CD14-positive monocyte (primary cell): ENCODE results near the gene EMILIN2. TPM values are rescaled to one million over a fixed set of nuclear protein-coding genes. Genes with fewer than 3 reads are reported as not detected.
"Not testable (repeated sequence)": the region's sequence is repeated elsewhere in the genome, so short reads cannot be mapped to it uniquely, and the experiment has no call there.

Experiments
- DNase-seq, 3 donors: peaks; one replicate each; pipeline ENCODE4 v3.0.0-alpha.2; 2011 to 2022
- H2AFZ ChIP-seq: 2 replicates; pipeline ENCODE4 v1.6.0; 2012; ENCODE audit warnings: mild to moderate bottlenecking, low read depth, low read length, inconsistent platforms; ENCODE audit not compliant: insufficient read depth, poor library complexity, severe bottlenecking
- H3K27ac ChIP-seq, 2 donors: 1 replicate in 1 of 2; 2 replicates in 1 of 2; pipeline ENCODE4 v1.5.1; 2012 to 2013; ENCODE audit warnings: low read length in 2 of 2, control low read depth in 1 of 2, inconsistent platforms in 1 of 2, low read depth in 1 of 2, mild to moderate bottlenecking in 1 of 2
- H3K27me3 ChIP-seq, 2 donors: one replicate each; pipeline versions ENCODE4 v1.6.0 to v1.6.1; 2011 to 2013; ENCODE audit warnings: low read length in 2 of 2; ENCODE audit not compliant: control insufficient read depth in 2 of 2, insufficient read depth in 2 of 2
- H3K36me3 ChIP-seq, 2 donors: replicated peaks in 1 of 2; 1 replicate in 1 of 2; 2 replicates in 1 of 2; pipeline versions ENCODE4 v1.5.1 to v1.6.1; 2012 to 2013; ENCODE audit warnings: low read length in 2 of 2, control low read depth in 1 of 2, inconsistent platforms in 1 of 2, mild to moderate bottlenecking in 1 of 2; ENCODE audit not compliant: insufficient read depth in 2 of 2, control insufficient read depth in 1 of 2
- H3K4me1 ChIP-seq, 2 donors: 1 replicate in 1 of 2; 2 replicates in 1 of 2; pipeline versions ENCODE4 v1.5.1 to v1.6.1; 2012 to 2013; ENCODE audit warnings: low read length in 2 of 2, control low read depth in 1 of 2, inconsistent platforms in 1 of 2, mild to moderate bottlenecking in 1 of 2, moderate library complexity in 1 of 2; ENCODE audit not compliant: insufficient read depth in 2 of 2, control insufficient read depth in 1 of 2
- H3K4me2 ChIP-seq: replicated peaks from 2 replicates; pipeline ENCODE3; 2012; ENCODE audit warnings: low read length, moderate library complexity, mild to moderate bottlenecking; ENCODE audit not compliant: poor library complexity, severe bottlenecking; ENCODE audit errors: extremely low read depth
- H3K4me3 ChIP-seq, 3 experiments: fragments of 200-600 bp in 1 of 3; sonication (generic) in 1 of 3; replicated peaks in 1 of 3; 1 replicate in 2 of 3; 2 replicates in 1 of 3; pipeline ENCODE4 v1.5.1; 2011 to 2013; ENCODE audit warnings: low read length in 3 of 3, mild to moderate bottlenecking in 3 of 3, control low read depth in 2 of 3, low read depth in 2 of 3, inconsistent platforms in 1 of 3, moderate library complexity in 1 of 3
- H3K79me2 ChIP-seq: 2 replicates; pipeline ENCODE4 v1.6.0; 2012; ENCODE audit warnings: mild to moderate bottlenecking, control low read depth, inconsistent platforms, low read length, moderate library complexity; ENCODE audit not compliant: insufficient read depth
- H3K9ac ChIP-seq: 2 replicates; pipeline ENCODE4 v1.6.0; 2017; ENCODE audit warnings: low read length, mild to moderate bottlenecking; ENCODE audit not compliant: insufficient read depth, poor library complexity, severe bottlenecking
- H3K9me3 ChIP-seq, 2 donors: replicated peaks in 1 of 2; 1 replicate in 1 of 2; 2 replicates in 1 of 2; pipeline versions ENCODE4 v1.5.1 to v1.6.1; 2012 to 2013; ENCODE audit warnings: low read length in 2 of 2, control low read depth in 1 of 2; ENCODE audit not compliant: control insufficient read depth in 1 of 2, insufficient read depth in 1 of 2
- H4K20me1 ChIP-seq: 2 replicates; pipeline ENCODE4 v1.6.0; 2012; ENCODE audit warnings: mild to moderate bottlenecking, low read length, control low read depth, moderate library complexity; ENCODE audit not compliant: insufficient read depth
- H3K27ac Mint-ChIP-seq, 7 donors: one replicate each; pipeline ENCODE4 v1.8.0; 2020; ENCODE audit warnings: mild to moderate bottlenecking in 7 of 7, mixed read lengths in 7 of 7, moderate library complexity in 6 of 7, inconsistent platforms in 2 of 7
- H3K27me3 Mint-ChIP-seq, 3 donors: one replicate each; pipeline ENCODE4 v1.8.0; 2021 to 2022; ENCODE audit warnings: low read depth in 3 of 3, mild to moderate bottlenecking in 3 of 3, mixed read lengths in 3 of 3, moderate library complexity in 3 of 3, inconsistent platforms in 1 of 3
- H3K36me3 Mint-ChIP-seq, 2 donors: one replicate each; pipeline ENCODE4 v1.8.0; 2020; ENCODE audit warnings: mixed read lengths in 2 of 2, inconsistent platforms in 1 of 2, mild to moderate bottlenecking in 1 of 2
- H3K4me1 Mint-ChIP-seq: one replicate; pipeline ENCODE4 v1.8.0; 2020; ENCODE audit warnings: mild to moderate bottlenecking, mixed read lengths
- H3K4me3 Mint-ChIP-seq, 2 donors: one replicate each; pipeline ENCODE4 v1.8.0; 2020; ENCODE audit warnings: mild to moderate bottlenecking in 2 of 2, mixed read lengths in 2 of 2, moderate library complexity in 1 of 2
- H3K9me3 Mint-ChIP-seq, 7 donors: one replicate each; pipeline ENCODE4 v1.8.0; 2020 to 2022; ENCODE audit warnings: mixed read lengths in 7 of 7, mild to moderate bottlenecking in 6 of 7, moderate library complexity in 6 of 7, inconsistent platforms in 2 of 7
- WGBS: methylation state at CpG from one replicate; pipeline ENCODE4 v1.1.5; 2013; ENCODE audit warnings: missing lambda C conversion rate; ENCODE audit not compliant: insufficient coverage; 5-methylcytosine and 5-hydroxymethylcytosine counted together
- intact Hi-C, 2 donors: fragments of 100-400 bp; cut with micrococcal nuclease; formaldehyde crosslinking; loops; one replicate each; pipeline versions ENCODE4 v1.15.0 to v1.15.1; 2023
- polyA plus RNA-seq, 3 donors: library from polyadenylated mRNA; depleted of rRNA in 1 of 3; unstranded in 2 of 3; stranded (reverse) in 1 of 3; fragments of 300-500 nt in 2 of 3; fragments of >200 nt in 1 of 3; fragmentation: Illumina TruSeq in 2 of 3; gene quantifications; 1 replicate in 2 of 3; 2 replicates in 1 of 3; pipeline ENCODE4 v1.2.3, GENCODE V29; 2012 to 2021
- TF ChIP-seq, protein P1 (sequence below): fragments of 200-600 bp; IDR thresholded peaks from one replicate; pipeline ENCODE4 v1.8.0; 2022; ENCODE audit warnings: antibody characterized with exemption, mild to moderate bottlenecking

Gene EMILIN2
- polyA plus RNA-seq, 3 donors, result 30.5 to 43.2 (median 33.8) TPM

DNA sequence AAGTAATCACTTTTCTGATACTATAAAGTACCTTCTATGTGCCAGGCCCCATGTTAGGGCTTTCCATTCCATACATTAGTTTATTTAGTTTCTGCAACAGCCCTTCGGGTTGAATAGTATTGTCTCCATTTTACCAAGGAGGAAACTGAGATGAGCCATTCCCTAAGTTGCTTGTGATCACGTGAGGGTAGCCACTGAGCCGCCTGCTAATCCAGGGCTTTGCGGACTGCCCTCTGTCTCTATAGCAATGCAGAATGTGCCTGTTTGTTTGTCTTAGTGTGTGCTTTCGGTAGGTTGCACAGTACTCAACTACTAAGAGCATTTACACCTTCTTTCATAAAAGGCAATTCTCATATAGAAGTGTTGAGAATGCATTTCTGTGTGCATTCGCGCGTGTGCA lies 5.0 kb downstream of the EMILIN2 start:
- Histone ChIP-seq H3K4me3 (no peak overlapping the region), H3K4me1 (peaks cover 63 to 76% of the 10 kb centered on the region in 2 donors), H2AFZ (no peak overlapping the region), H3K9ac (no peak overlapping the region), H3K4me2 (no peak overlapping the region), H4K20me1 (peaks cover 94% of the 10 kb centered on the region), H3K9me3 (no peaks in the 10 kb centered on the region), H3K79me2 (peaks cover 94% of the 10 kb centered on the region), H3K27me3 (no peaks in the 10 kb centered on the region), H3K36me3 (peaks cover 45 to 59% of the 10 kb centered on the region in 2 donors), H3K27ac (no peak overlapping the region)
- Mint-ChIP-seq H3K27ac (no peak overlapping the region), H3K4me3 (no peak overlapping the region), H3K4me1 (peaks cover 72% of the 10 kb centered on the region), H3K9me3 (no peaks in the 10 kb centered on the region), H3K36me3 (peaks cover 59 to 73% of the 10 kb centered on the region in 2 donors), H3K27me3 (peaks cover 0 to 2% (median 0%) of the 10 kb centered on the region in 3 donors)
- TF ChIP-seq, protein P1, sequence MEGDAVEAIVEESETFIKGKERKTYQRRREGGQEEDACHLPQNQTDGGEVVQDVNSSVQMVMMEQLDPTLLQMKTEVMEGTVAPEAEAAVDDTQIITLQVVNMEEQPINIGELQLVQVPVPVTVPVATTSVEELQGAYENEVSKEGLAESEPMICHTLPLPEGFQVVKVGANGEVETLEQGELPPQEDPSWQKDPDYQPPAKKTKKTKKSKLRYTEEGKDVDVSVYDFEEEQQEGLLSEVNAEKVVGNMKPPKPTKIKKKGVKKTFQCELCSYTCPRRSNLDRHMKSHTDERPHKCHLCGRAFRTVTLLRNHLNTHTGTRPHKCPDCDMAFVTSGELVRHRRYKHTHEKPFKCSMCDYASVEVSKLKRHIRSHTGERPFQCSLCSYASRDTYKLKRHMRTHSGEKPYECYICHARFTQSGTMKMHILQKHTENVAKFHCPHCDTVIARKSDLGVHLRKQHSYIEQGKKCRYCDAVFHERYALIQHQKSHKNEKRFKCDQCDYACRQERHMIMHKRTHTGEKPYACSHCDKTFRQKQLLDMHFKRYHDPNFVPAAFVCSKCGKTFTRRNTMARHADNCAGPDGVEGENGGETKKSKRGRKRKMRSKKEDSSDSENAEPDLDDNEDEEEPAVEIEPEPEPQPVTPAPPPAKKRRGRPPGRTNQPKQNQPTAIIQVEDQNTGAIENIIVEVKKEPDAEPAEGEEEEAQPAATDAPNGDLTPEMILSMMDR, result no peak
- no peak for DNase-seq
- intact Hi-C loops, result no loop called here
- WGBS, result 17% methylated on average over 1 of the region's 8 CpGs

DNA sequence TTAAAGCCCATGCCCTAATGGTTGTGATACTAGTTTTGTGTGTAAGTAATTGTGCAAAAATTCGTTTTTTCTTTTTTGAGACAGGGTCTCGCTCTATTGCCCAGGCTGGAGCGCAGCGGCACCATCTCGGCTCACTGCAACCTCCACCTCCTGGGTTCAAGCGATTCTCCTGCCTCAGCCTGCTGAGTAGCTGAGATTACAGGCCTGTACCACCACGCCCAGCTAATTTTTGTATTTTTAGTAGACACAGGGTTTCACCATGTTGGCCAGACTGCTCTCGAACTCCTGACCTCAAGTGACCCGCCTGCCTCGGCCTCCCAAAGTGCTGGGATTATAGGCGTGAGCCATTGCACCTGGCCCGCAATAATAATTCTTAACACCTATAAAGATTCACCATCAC lies 5.7 kb downstream of the EMILIN2 start:
- not testable (repeated sequence) for H3K9me3 Mint-ChIP-seq
- 96% methylated on average over 4 of the region's 12 CpGs for WGBS

More for the DNA sequence above, 5.7 kb downstream of the EMILIN2 start:
- H3K4me3 Mint-ChIP-seq, H3K4me2 ChIP-seq, H3K4me3 ChIP-seq, DNase-seq, H3K9ac ChIP-seq, H3K27ac ChIP-seq, H2AFZ ChIP-seq, H3K27me3 Mint-ChIP-seq, H3K27me3 ChIP-seq, intact Hi-C loops, H3K9me3 ChIP-seq: not testable (repeated sequence)
- Histone ChIP-seq H3K79me2 (peaks cover 89% of the 10 kb centered on the region), H3K36me3 (peaks cover 45 to 59% of the 10 kb centered on the region in 2 donors), H3K4me1 (peaks cover 70 to 83% of the 10 kb centered on the region in 2 donors), H4K20me1 (peaks cover 98% of the 10 kb centered on the region)
- Mint-ChIP-seq H3K36me3 (peaks cover 59 to 73% of the 10 kb centered on the region in 2 donors), H3K4me1 (peaks cover 79% of the 10 kb centered on the region), H3K27ac (peak overlapping the region in 1 of 7 donors; percentile 46)
